ENCODE data around the gene SLC45A2. TPM values are rescaled to one million over a fixed set of nuclear protein-coding genes. Genes with fewer than 3 reads are reported as not detected.

SLC45A2 gene
- total RNA-seq, 1 donor from 2014 or later = not detected

DNA sequence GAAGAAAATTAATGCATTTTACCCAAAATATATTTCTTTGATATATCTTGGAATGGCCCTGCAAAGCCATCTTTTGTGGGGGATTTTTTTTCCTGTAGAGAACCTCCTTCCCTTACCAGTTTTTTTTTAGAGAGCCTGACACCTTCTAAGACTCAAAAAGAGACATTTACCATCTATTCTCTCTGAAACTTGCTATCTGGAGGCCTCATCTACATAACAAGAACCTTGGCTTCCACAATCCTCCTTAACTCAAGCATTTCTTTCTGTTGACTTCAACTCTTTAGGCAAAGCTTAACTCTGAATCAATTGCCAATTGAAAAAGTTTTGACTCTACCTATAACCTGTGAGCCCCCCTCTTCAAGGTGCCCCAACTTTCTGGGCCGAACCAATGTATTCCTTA is 6.2 kb downstream of the SLC45A2 start:
- DNase-seq = no peak
- Histone ChIP-seq H3K4me1 (peaks cover 12% of the 10 kb centered on the region), H3K27me3 (ENCODE audit: low read depth) (no peaks in the 10 kb centered on the region), H3K4me3 (no peak overlapping the region), H3K27ac (replicated peaks) (no peak overlapping the region), H3K9me3 (replicated peaks) (no peaks in the 10 kb centered on the region), H3K36me3 (no peaks in the 10 kb centered on the region)
- intact Hi-C loops (cut with micrococcal nuclease) = no loop called here
- TF ChIP-seq, protein P1, sequence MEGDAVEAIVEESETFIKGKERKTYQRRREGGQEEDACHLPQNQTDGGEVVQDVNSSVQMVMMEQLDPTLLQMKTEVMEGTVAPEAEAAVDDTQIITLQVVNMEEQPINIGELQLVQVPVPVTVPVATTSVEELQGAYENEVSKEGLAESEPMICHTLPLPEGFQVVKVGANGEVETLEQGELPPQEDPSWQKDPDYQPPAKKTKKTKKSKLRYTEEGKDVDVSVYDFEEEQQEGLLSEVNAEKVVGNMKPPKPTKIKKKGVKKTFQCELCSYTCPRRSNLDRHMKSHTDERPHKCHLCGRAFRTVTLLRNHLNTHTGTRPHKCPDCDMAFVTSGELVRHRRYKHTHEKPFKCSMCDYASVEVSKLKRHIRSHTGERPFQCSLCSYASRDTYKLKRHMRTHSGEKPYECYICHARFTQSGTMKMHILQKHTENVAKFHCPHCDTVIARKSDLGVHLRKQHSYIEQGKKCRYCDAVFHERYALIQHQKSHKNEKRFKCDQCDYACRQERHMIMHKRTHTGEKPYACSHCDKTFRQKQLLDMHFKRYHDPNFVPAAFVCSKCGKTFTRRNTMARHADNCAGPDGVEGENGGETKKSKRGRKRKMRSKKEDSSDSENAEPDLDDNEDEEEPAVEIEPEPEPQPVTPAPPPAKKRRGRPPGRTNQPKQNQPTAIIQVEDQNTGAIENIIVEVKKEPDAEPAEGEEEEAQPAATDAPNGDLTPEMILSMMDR (IDR thresholded peaks at IDR 0.05; ENCODE audit: borderline replicate concordance) = no peak

DNA sequence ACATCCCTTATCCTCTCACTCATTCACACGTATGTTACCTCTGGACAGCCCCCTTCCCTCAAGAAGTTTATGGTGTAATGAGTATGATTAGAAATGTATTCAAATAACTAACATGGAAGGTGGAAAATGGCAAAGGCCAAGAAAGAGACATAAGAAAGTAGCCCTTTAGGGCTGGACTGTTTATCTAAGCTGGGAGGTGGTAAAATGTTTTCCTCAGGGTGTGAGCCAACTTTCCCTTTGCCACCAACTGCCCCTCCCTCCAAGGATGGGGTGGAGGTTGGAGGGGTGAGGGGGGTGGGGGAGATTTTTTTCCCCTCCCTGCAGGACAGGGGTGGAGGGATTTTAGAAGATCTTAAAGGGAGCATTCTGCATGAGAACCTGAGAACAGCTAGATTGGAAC is 8.2 kb downstream of the SLC45A2 start:
- H3K27me3 ChIP-seq (ENCODE audit: low read depth) = no peaks in the 10 kb centered on the region
- H3K4me1 ChIP-seq = peaks cover 12% of the 10 kb centered on the region
- intact Hi-C loops (cut with micrococcal nuclease) = no loop called here
- no peak overlapping the region for H3K4me3 ChIP-seq
- TF ChIP-seq, protein P1 (IDR thresholded peaks at IDR 0.05; ENCODE audit: borderline replicate concordance) = no peak
- H3K9me3 ChIP-seq (replicated peaks) = no peaks in the 10 kb centered on the region
- H3K36me3 ChIP-seq = no peaks in the 10 kb centered on the region
- no peak for DNase-seq
- H3K27ac ChIP-seq (replicated peaks) = no peak overlapping the region

DNA sequence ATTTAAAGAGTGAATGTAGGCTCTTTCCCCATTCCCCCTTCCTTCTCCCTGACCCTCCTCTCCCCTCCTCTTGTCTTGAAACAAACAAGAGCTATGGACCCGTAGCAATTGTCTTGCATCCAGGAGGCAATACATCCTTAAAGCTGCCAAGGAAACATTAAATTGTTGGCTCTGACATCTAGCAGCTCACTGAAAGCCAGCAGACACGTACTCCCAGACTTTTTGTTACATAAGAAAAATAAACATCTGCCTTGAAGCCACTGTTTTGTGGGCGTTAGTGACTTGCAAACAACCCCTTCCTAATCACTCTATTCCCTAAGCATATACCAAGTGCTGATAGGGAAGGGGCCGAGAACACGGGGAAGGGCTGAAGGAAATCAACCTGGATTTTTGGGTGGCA is 8.6 kb downstream of the SLC45A2 start:
- Histone ChIP-seq H3K27ac (replicated peaks) (no peak overlapping the region), H3K4me3 (no peak overlapping the region), H3K27me3 (ENCODE audit: low read depth) (no peaks in the 10 kb centered on the region), H3K36me3 (no peaks in the 10 kb centered on the region), H3K9me3 (replicated peaks) (no peaks in the 10 kb centered on the region), H3K4me1 (peaks cover 12% of the 10 kb centered on the region)
- TF ChIP-seq, protein P1 (IDR thresholded peaks at IDR 0.05; ENCODE audit: borderline replicate concordance) = no peak
- DNase-seq = no peak
- intact Hi-C loops (cut with micrococcal nuclease) = no loop called here

DNA sequence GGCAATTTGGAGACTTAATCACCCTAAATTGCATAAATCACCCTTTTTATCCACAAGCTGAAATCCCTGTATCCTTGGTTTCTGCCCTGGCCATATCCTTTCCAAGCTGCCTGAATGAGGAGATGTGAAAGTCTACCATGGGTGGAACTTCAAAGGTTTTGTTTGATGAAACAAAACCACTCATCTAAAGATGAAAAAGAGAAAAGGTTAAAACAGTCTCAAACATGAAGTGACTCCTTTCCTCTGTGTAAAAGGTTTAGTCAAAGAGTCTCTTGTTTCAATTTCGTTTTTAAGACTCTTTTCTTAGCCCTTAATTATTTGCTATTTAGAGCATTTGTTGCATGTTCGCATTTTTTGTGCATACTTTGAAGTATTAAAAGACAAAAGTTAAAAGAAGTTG is 11.2 kb downstream of the SLC45A2 start:
- no peak overlapping the region for H3K4me3 ChIP-seq
- H3K9me3 ChIP-seq (replicated peaks) = no peaks in the 10 kb centered on the region
- no peaks in the 10 kb centered on the region for H3K36me3 ChIP-seq
- no peak overlapping the region for H3K27ac ChIP-seq (replicated peaks)
- H3K4me1 ChIP-seq = peaks cover 12% of the 10 kb centered on the region
- intact Hi-C loops (cut with micrococcal nuclease) = no loop called here
- TF ChIP-seq, protein P1 (IDR thresholded peaks at IDR 0.05; ENCODE audit: borderline replicate concordance) = no peak
- no peak for DNase-seq
- no peaks in the 10 kb centered on the region for H3K27me3 ChIP-seq (ENCODE audit: low read depth)

GRCh38 chr5:33969572-33970452 is 14.7 kb downstream of the SLC45A2 start:
- H3K4me3 ChIP-seq = no peak overlapping the region
- peaks cover 9% of the 10 kb centered on the region for H3K4me1 ChIP-seq
- no peaks in the 10 kb centered on the region for H3K9me3 ChIP-seq (replicated peaks)
- TF ChIP-seq, protein P1 (IDR thresholded peaks at IDR 0.05; ENCODE audit: borderline replicate concordance) = peak; percentile 78
- H3K27me3 ChIP-seq (ENCODE audit: low read depth) = no peaks in the 10 kb centered on the region
- H3K36me3 ChIP-seq = no peaks in the 10 kb centered on the region
- DNase-seq = no peak
- intact Hi-C loops (cut with micrococcal nuclease) = no loop called here
- no peak overlapping the region for H3K27ac ChIP-seq (replicated peaks)

Data from left ventricle myocardium inferior (tissue), 1 donor.